Measurements from ENCODE around the gene MMRN1. TPM values are rescaled to one million over a fixed set of nuclear protein-coding genes. Genes with fewer than 3 reads are reported as not detected.

The MMRN1 gene
- total RNA-seq, 2 experiments from 2014 or later = 0.10 TPM; not detected in 1

- H3K36me3 Mint-ChIP-seq = no peaks in the 10 kb centered on the region
- no peak overlapping the region for H3K27ac Mint-ChIP-seq
- POLR2A ChIA-PET = no interaction called here
- intact Hi-C loops (cut with micrococcal nuclease) = no loop called here
- H3K4me3 Mint-ChIP-seq = no peak overlapping the region
- peaks cover 3% of the 10 kb centered on the region for H3K27me3 Mint-ChIP-seq
- no peaks in the 10 kb centered on the region for H3K4me1 Mint-ChIP-seq (ENCODE audit: low read depth)
- CTCF ChIA-PET = no interaction called here
- H3K9me3 Mint-ChIP-seq = no peaks in the 10 kb centered on the region
- no peak for DNase-seq
Observed at GRCh38 chr4:89922848-89923416, 28.3 kb downstream of the MMRN1 start.

GRCh38 chr4:89928838-89929237, 34.2 kb downstream of the MMRN1 start:
- DNase-seq = peak; percentile 16
- Mint-ChIP-seq H3K27ac (no peak overlapping the region), H3K36me3 (peaks cover 3% of the 10 kb centered on the region), H3K9me3 (peaks cover 6% of the 10 kb centered on the region), H3K4me3 (no peak overlapping the region), H3K4me1 (ENCODE audit: low read depth) (peaks cover 16% of the 10 kb centered on the region), H3K27me3 (no peaks in the 10 kb centered on the region)
- POLR2A ChIA-PET = no interaction called here
- CTCF ChIA-PET = no interaction called here
- intact Hi-C loops (cut with micrococcal nuclease) = loop anchor here (1.0 kb wide), 1 partner anchor 100 kb away; no protein-coding TSS in a partner anchor

GRCh38 chr4:89929425-89930159, 34.9 kb downstream of the MMRN1 start:
- DNase-seq = peak; percentile 10
- H3K36me3 Mint-ChIP-seq = peaks cover 3% of the 10 kb centered on the region
- peak overlapping the region; percentile 20 for H3K4me3 Mint-ChIP-seq
- peak overlapping the region; percentile 2 for H3K27ac Mint-ChIP-seq
- peaks cover 16% of the 10 kb centered on the region for H3K4me1 Mint-ChIP-seq (ENCODE audit: low read depth)
- ChIA-PET CTCF (no interaction called here), POLR2A (no interaction called here)
- H3K27me3 Mint-ChIP-seq = no peaks in the 10 kb centered on the region
- H3K9me3 Mint-ChIP-seq = peaks cover 6% of the 10 kb centered on the region
- intact Hi-C loops (cut with micrococcal nuclease) = loop anchor here (1.0 kb wide), 1 partner anchor 100 kb away; no protein-coding TSS in a partner anchor

GRCh38 chr4:89939546-89939945, 44.9 kb downstream of the MMRN1 start:
- Mint-ChIP-seq H3K36me3 (no peaks in the 10 kb centered on the region), H3K4me1 (ENCODE audit: low read depth) (no peaks in the 10 kb centered on the region), H3K27ac (no peak overlapping the region), H3K27me3 (no peaks in the 10 kb centered on the region), H3K4me3 (no peak overlapping the region), H3K9me3 (no peaks in the 10 kb centered on the region)
- POLR2A ChIA-PET = no interaction called here
- intact Hi-C loops (cut with micrococcal nuclease) = no loop called here
- DNase-seq = no peak
- CTCF ChIA-PET = no interaction called here

- H3K4me3 Mint-ChIP-seq = no peak overlapping the region
- no peak for DNase-seq
- no peaks in the 10 kb centered on the region for H3K27me3 Mint-ChIP-seq
- no peaks in the 10 kb centered on the region for H3K9me3 Mint-ChIP-seq
- ChIA-PET CTCF (no interaction called here), POLR2A (no interaction called here)
- H3K36me3 Mint-ChIP-seq = no peaks in the 10 kb centered on the region
- intact Hi-C loops (cut with micrococcal nuclease) = no loop called here
- no peak overlapping the region for H3K27ac Mint-ChIP-seq
- H3K4me1 Mint-ChIP-seq (ENCODE audit: low read depth) = no peaks in the 10 kb centered on the region
Observed at GRCh38 chr4:89939994-89940393, 45.3 kb downstream of the MMRN1 start.

- intact Hi-C loops (cut with micrococcal nuclease) = no loop called here
- ChIA-PET POLR2A (no interaction called here), CTCF (no interaction called here)
- no peaks in the 10 kb centered on the region for H3K36me3 Mint-ChIP-seq
- no peaks in the 10 kb centered on the region for H3K27me3 Mint-ChIP-seq
- no peak overlapping the region for H3K27ac Mint-ChIP-seq
- no peak overlapping the region for H3K4me3 Mint-ChIP-seq
- H3K4me1 Mint-ChIP-seq (ENCODE audit: low read depth) = no peaks in the 10 kb centered on the region
- DNase-seq = no peak
- H3K9me3 Mint-ChIP-seq = no peaks in the 10 kb centered on the region
Observed at GRCh38 chr4:89942811-89943210, 48.2 kb downstream of the MMRN1 start.

GRCh38 chr4:89949782-89950387, 55.2 kb downstream of the MMRN1 start:
- Mint-ChIP-seq H3K4me3 (no peak overlapping the region), H3K9me3 (no peaks in the 10 kb centered on the region), H3K27ac (no peak overlapping the region), H3K36me3 (no peaks in the 10 kb centered on the region), H3K4me1 (ENCODE audit: low read depth) (no peaks in the 10 kb centered on the region), H3K27me3 (no peaks in the 10 kb centered on the region)
- intact Hi-C loops (cut with micrococcal nuclease) = no loop called here
- no peak for DNase-seq
- POLR2A ChIA-PET = no interaction called here
- CTCF ChIA-PET = no interaction called here

- ChIA-PET CTCF (interaction anchor here (0.6 kb wide), 1 partner anchor 272 kb away, joined by 3 read pairs; no protein-coding TSS in a partner anchor), POLR2A (no interaction called here)
- H3K27ac Mint-ChIP-seq = no peak overlapping the region
- no peaks in the 10 kb centered on the region for H3K4me1 Mint-ChIP-seq (ENCODE audit: low read depth)
- no peaks in the 10 kb centered on the region for H3K36me3 Mint-ChIP-seq
- H3K9me3 Mint-ChIP-seq = no peaks in the 10 kb centered on the region
- H3K27me3 Mint-ChIP-seq = no peaks in the 10 kb centered on the region
- intact Hi-C loops (cut with micrococcal nuclease) = no loop called here
- no peak overlapping the region for H3K4me3 Mint-ChIP-seq
- DNase-seq = no peak
Observed at GRCh38 chr4:89952458-89952857, 57.8 kb downstream of the MMRN1 start.

- intact Hi-C loops (cut with micrococcal nuclease) = no loop called here
- CTCF ChIA-PET = no interaction called here
- DNase-seq = no peak
- Mint-ChIP-seq H3K4me1 (ENCODE audit: low read depth) (no peaks in the 10 kb centered on the region), H3K36me3 (no peaks in the 10 kb centered on the region), H3K27me3 (no peaks in the 10 kb centered on the region), H3K9me3 (no peaks in the 10 kb centered on the region), H3K27ac (no peak overlapping the region), H3K4me3 (no peak overlapping the region)
- POLR2A ChIA-PET = no interaction called here
Observed at GRCh38 chr4:89954906-89955695, 60.4 kb downstream of the MMRN1 start.

GRCh38 chr4:89957046-89957926, 62.6 kb downstream of the MMRN1 start:
- CTCF ChIA-PET = no interaction called here
- Mint-ChIP-seq H3K4me1 (ENCODE audit: low read depth) (no peaks in the 10 kb centered on the region), H3K27ac (no peak overlapping the region), H3K9me3 (no peaks in the 10 kb centered on the region), H3K4me3 (no peak overlapping the region), H3K27me3 (no peaks in the 10 kb centered on the region), H3K36me3 (no peaks in the 10 kb centered on the region)
- DNase-seq = no peak
- intact Hi-C loops (cut with micrococcal nuclease) = no loop called here
- POLR2A ChIA-PET = no interaction called here

- no peak overlapping the region for H3K4me3 Mint-ChIP-seq
- H3K27ac Mint-ChIP-seq = no peak overlapping the region
- ChIA-PET CTCF (no interaction called here), POLR2A (no interaction called here)
- H3K9me3 Mint-ChIP-seq = no peaks in the 10 kb centered on the region
- H3K36me3 Mint-ChIP-seq = no peaks in the 10 kb centered on the region
- H3K4me1 Mint-ChIP-seq (ENCODE audit: low read depth) = no peaks in the 10 kb centered on the region
- no peaks in the 10 kb centered on the region for H3K27me3 Mint-ChIP-seq
- DNase-seq = no peak
- intact Hi-C loops (cut with micrococcal nuclease) = no loop called here
Observed at GRCh38 chr4:89981789-89982334, 87.2 kb downstream of the MMRN1 start.

Measured in activated CD4-positive, alpha-beta memory T cell treated with anti-CD3 and anti-CD28 coated beads for 36 hours (primary cell).